Measurements from ENCODE around the gene AMPD2.
"Not testable (repeated sequence)": the region's sequence is repeated elsewhere in the genome, so short reads cannot be mapped to it uniquely, and the experiment has no call there.

AMPD2 gene

GRCh38 chr1:109649491-109649914 is 29.9 kb downstream of the AMPD2 start:
- DNase-seq (ENCODE audit: low read depth in 2 of 2): no peak

DNA sequence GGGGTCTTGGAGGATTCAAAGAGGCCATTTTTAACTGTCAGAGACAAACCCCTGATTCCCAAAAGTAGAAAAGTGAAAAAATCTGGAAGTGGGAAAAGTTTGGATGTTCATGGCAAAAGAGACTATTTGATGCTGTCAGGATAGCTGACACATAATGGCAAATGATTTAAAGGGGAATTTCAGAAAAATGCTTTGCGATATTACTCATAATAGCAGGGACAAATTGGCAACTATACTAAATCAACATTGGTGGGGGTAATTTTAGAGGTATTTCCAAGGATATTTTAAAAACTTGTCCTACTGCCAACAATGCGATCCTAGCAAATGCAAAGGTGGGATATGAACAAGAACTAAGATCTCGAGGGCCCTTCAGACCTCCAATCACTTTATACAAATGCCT is 31.0 kb downstream of the AMPD2 start:
- DNase-seq (ENCODE audit: low read depth in 2 of 2): no peak

DNA sequence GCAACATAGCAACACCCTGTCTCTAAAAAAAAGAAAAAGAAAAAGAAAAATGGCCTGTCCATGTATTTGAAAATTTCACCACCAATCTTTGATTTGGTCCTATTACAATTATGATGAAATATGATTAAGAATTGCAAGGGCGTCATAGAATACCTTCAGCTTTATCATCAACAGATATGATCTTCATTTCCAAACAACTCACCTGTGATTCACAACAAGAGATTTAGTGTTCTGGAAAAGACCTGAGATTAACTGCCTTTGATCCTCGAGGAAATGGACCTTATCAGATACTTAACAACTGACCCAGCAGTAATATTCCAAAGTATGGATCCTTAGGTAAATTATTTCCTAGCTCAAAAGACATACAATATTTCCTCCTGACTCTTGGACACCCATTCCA is 32.8 kb downstream of the AMPD2 start:
- no peak for DNase-seq (ENCODE audit: low read depth in 2 of 2)

- DNase-seq (ENCODE audit: low read depth in 2 of 2): no peak
These were observed 33.7 kb downstream of the AMPD2 start for GRCh38 chr1:109653306-109653705.

DNA sequence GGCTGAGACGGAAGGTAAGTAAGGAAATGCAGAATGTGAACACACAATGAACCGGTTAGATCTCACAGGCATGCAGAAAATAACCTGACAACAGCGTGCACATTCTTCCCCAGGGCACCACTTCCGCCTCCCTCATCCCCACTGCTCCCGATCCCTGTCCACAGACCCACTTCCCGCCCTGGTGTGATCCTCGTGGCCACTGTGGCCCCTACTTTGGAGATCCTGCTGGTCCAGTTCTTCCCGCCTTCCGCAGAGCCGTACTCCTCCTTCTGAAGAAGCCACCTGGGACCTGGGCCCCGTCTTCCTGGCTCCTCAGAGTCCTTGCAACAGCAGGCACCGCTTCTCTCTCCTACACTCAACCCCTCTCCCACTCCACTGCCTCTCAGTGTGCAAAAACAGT is 34.9 kb downstream of the AMPD2 start:
- DNase-seq (ENCODE audit: low read depth in 2 of 2): no peak

DNA sequence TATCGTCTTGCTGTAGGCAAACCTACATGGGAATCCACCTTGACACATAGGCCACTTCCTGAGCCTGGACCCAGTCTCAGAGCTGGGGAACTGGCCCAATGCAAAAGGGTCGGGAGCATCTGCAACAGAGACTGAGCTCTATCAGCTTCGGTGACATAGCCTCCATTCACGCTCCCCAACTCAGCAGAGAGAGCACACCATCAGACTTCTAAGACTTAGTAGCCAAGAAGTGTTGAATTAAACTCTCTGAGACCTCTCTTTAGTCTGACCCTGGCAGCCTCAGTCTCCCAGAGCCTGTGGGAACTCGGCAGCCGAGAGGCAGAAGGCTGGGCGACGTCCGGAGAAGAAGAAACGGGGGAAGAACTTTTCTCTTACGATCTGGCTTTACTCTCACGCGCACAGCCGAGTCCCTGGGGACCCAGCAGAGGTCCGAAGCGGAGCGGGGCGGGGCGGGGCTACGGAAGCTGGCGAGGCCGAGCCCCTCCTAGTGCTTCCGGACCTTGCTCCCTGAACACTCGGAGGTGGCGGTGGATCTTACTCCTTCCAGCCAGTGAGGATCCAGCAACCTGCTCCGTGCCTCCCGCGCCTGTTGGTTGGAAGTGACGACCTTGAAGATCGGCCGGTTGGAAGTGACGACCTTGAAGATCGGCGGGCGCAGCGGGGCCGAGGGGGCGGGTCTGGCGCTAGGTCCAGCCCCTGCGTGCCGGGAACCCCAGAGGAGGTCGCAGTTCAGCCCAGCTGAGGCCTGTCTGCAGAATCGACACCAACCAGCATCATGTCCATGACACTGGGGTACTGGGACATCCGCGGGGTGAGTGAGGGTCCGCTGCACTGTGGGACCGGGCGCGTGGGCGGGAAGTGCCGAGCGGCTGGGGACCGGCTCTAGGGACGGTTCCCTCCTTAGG is 36.2 kb downstream of the AMPD2 start, which contains the start of gene GSTM4:
Gene GSTM4, plus strand, starts transcription at position 485 of the 905 bp plus-strand sequence. Its CDS starts 291 bp downstream, at position 776.
- DNase-seq (ENCODE audit: low read depth in 2 of 2): peak; percentile 25 to 26

DNA sequence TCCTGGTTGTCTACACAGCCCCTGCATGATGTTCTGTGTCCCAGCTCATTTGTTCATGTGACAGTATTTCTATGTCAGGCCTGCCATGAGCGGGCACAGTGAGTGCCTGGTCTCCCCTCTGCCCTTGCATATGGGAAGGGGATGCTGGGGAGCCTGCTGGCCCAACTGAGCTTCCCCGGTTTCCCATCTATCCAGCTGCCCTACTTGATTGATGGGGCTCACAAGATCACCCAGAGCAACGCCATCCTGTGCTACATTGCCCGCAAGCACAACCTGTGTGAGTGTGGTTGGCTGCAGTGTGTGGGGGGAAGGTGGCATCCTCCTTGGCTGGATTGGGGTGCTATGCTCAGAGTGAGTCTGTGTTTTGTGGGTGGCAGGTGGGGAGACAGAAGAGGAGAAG is 37.8 kb downstream of the AMPD2 start:
- DNase-seq (ENCODE audit: low read depth in 2 of 2): no peak

DNA sequence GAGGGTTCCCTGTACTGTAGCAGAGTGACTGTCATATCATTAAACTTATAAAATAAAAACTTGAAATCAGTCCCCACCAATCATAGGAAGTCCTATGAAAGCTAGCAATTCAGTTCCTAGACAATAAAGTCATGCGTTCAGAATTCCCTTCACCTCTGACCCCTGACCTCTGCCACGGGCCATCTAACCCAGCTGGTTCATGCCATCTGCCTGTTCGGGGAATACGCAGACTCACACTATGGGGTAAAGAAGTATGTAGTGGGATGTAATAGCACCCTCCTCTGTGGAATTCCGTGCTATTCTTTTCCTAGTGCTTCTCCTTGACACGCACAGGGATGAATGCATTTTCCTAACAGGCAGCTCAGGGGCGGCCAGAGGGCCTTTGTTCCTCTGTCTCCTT is 38.3 kb downstream of the AMPD2 start:
- no peak for DNase-seq (ENCODE audit: low read depth in 2 of 2)

DNA sequence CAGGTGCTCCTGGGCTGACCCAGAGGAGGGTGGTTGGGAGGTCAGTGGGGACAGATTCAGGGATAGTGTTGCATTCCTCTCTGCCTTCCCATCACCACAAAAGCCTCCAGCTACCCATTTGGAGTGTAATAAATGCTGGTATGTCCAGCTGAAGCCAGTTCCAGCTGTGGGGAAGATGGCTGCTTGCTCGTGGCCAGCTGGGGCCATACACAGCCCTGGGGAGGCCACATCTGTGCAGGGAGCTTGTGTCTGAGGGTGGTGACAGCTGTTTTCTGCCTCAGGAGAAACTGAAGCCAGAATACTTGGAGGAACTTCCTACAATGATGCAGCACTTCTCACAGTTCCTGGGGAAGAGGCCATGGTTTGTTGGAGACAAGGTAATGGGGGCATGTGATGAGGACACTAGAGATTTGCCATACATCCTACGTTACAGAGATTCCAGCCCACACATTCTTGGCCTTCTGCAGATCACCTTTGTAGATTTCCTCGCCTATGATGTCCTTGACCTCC is 39.0 kb downstream of the AMPD2 start:
- no peak for DNase-seq (ENCODE audit: low read depth in 2 of 2)

DNA sequence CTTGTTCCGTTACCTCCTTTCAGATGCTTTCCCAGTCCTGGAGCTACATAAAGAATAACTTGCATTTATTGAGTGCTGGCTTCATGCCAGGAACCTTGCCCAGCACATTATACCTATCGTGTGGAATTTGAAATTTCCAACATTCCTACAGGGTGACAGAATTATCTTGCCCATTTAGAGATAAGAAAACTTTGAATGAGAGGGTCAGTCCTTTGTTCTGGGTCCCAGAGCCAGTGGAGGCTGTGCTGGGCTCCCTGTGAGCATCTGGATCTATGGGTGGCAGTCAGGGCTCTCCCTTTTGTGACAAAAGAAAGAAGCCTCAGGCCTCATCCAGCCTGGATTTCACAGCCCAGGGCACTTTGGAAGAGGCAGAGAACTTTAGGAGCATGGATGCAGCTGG is 39.5 kb downstream of the AMPD2 start:
- DNase-seq (ENCODE audit: low read depth in 2 of 2): no peak

DNA sequence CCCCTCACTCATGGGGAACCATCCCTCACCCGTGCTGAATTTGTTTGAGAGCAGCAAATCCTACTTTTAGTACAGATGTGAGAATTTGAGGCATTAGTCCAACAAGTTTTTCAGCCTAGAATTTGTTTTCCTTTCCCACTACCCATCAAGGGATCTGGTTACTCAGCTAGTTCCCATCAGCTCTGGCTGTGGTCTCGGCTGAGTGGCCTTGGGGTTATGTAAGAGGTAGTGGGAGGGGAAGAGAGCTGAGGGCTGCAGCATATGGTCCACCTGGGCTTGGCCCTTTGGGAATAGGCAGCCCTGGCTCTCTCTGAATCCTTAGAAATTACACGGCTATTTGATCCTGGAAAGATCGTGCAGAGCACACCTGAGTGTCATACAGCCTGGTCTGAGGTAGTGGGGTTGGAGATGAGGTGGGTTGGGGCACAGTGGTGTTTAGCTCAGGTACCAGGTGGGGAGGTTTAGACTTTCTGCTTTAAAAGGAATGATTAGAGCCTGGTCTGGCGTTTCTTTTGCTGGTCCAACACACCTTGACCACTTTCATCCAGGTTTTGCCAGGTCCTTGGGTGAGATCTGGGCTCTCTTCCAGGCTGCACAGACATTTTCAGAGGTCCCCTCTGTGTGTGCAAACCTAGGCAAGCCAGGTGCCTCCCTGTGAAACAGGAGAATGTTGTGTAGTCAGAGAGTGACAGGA is 40.5 kb downstream of the AMPD2 start:
- DNase-seq (ENCODE audit: low read depth in 2 of 2): no peak

DNA sequence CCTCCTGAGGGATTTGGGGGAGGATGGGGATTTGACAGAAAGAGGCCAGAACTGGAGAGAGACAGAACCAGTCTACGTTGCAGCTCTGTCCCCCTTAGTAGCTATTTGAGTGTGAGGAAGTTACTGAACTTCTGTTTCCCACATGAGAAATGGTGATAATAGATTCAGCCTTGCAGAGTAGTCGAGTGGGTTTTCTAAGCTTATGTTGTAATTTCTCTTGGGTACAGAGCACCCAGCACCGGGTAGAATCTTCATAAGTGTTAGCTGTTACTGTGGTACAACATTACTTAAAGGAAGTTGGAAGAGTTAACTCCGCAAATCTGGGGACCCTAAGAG is 41.0 kb downstream of the AMPD2 start:
- not testable (repeated sequence) for DNase-seq (ENCODE audit: low read depth in 2 of 2)

DNA sequence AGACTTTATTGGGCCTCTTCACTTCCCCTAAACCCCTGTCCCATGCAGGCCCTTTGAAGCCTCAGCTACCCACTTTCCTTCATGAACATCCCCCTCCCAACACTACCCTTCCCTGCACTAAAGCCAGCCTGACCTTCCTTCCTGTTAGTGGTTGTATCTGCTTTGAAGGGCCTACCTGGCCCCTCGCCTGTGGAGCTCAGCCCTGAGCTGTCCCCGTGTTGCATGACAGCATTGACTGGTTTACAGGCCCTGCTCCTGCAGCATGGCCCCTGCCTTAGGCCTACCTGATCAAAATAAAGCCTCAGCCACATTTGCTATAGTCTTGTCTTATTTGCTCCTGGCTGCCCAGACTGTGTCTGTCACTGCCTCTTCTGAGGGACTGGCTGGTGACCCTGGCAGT is 41.8 kb downstream of the AMPD2 start:
- no peak for DNase-seq (ENCODE audit: low read depth in 2 of 2)

- no peak for DNase-seq (ENCODE audit: low read depth in 2 of 2)
These were observed 45.0 kb downstream of the AMPD2 start for GRCh38 chr1:109664671-109665070.

DNA sequence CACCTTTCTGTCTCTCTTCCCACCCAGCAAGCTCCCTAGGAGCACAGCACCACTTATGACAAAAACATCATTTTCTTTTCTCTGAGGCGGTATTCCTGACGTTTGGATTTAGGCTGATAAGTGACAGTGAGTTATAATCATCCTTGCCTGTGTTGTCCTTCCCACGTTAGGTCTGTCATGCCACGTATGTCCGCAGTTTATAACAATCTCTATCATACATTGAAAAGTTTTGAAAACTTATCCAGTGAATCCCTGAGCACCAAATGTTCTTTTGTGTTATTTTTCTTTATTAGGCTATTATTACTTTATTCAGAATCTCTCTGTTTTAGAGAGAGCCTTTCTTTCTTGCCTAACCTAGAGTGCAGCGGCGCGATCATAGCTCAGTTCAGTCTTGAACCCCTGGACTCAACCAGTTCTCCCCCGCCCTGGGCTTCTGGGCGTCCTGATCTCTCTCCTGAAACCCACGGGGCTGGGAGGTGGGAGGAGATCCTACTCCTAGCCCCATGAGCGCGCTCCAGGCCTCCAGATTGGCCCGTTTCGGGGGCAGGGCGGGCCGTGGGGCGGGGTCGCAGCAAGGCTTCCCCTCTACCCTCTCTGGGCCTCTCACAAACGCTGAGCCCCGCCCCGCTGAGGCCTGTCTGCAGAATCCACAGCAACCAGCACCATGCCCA is 48.0 kb downstream of the AMPD2 start, which contains the start of gene GSTM2:
Gene GSTM2, plus strand, starts transcription at position 606 of the 671 bp plus-strand sequence. Its CDS starts 59 bp downstream, at position 665.
- DNase-seq (ENCODE audit: low read depth in 2 of 2): peak; percentile 29 to 51

- no peak for DNase-seq (ENCODE audit: low read depth in 2 of 2)
These were observed 48.6 kb downstream of the AMPD2 start for GRCh38 chr1:109668123-109668775.

DNA sequence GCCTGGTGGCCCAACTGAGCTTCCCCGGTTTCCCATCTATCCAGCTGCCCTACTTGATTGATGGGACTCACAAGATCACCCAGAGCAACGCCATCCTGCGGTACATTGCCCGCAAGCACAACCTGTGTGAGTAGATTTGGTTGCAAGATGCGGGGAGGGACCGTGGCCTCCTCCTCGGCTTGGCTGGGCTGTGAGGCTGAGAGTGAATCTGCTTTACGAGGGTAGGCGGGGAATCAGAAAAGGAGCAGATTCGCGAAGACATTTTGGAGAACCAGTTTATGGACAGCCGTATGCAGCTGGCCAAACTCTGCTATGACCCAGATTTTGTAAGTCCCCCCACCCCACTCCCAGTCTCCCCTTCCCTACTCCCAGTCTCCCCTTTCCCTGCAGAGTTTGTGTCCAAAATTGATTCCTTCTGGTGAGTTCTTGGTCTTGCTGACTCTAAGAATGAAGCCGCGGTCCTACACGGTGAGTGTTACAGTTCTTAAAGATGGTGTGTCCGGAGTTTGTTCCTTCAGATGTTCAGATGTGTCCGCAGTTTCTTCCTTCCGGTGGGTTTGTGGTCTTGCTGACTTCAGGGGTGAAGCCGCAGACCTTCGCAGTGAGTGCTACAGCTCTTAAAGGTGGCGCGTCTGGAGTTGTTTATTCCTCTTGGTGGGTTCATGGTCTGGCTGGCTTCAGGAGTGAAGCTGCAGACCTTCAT is 49.8 kb downstream of the AMPD2 start:
- DNase-seq (ENCODE audit: low read depth in 2 of 2): no peak

- not testable (repeated sequence) for DNase-seq (ENCODE audit: low read depth in 2 of 2)
These were observed 50.3 kb downstream of the AMPD2 start for GRCh38 chr1:109669949-109670302.

DNA sequence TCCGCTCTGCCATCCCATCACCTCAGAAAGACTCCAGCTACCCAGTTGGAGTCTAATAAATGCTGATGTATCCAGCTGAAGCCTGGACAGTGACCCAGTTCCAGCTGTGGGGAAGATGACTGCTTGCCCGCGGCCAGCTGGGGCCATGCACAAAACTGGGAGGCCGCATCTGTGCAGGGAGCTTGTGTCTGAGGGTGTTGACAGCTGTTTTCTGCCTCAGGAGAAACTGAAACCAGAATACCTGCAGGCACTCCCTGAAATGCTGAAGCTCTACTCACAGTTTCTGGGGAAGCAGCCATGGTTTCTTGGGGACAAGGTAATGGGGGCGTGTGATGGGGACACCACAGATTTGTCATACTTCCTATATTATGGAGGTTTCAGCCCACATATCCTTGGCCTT is 51.4 kb downstream of the AMPD2 start:
- DNase-seq (ENCODE audit: low read depth in 2 of 2): no peak

DNA sequence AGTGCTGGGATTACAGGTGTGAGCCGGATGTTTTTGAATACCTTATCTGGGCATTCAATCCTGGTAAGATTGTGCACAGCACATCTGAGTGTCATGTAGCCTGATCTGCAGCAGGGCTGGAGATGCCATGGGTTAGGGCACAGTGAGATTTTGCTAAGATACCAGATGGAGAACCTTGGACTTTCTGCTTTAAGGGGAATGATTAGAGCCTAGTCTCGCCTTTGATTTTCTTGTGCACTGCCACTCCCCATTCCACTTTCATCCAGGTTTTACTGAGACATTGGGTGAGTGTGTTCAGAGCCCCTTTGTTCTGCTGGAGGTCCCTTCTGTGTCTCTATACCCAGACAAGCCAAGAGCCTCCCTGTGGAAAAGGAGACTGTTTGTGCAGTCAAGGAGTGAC is 54.2 kb downstream of the AMPD2 start:
- not testable (repeated sequence) for DNase-seq (ENCODE audit: low read depth in 2 of 2)
